H1 (cell line): Measurements from ENCODE around the gene RGS14. TPM values are rescaled to one million over a fixed set of nuclear protein-coding genes. Genes with fewer than 3 reads are reported as not detected.

Source experiments
- CTCF ChIA-PET: fragments of 300-600 bp; sonication (Branson Sonifier 250); formaldehyde crosslinking; loops from one replicate; lab custom pipeline; 2021; ENCODE audit not compliant: partially characterized antibody; lab: Charles Lee
- POLR2A ChIA-PET: fragments of 300-600 bp; sonication (Branson Sonifier 250); formaldehyde crosslinking; loops from one replicate; lab custom pipeline; 2021; ENCODE audit warnings: inconsistent platforms; ENCODE audit not compliant: partially characterized antibody; lab: Charles Lee
- DNase-seq, 2 experiments: peaks; one replicate each; pipeline versions ENCODE4 v3.0.0 to v3.0.0-alpha.2; 2010 to 2022; ENCODE audit warnings: low spot score in 2 of 2, low read depth in 1 of 2, mixed read lengths in 1 of 2
- FAIRE-seq: peaks from 2 replicates; lab custom pipeline; 2011; peaks lifted over from hg19 to GRCh38; lab: Jason Lieb, UNC
- H2AFZ ChIP-seq: 2 replicates; pipeline ENCODE4 v1.8.1; 2012; ENCODE audit warnings: low read length, inconsistent platforms
- H2AK5ac ChIP-seq: 2 replicates; pipeline ENCODE4 v1.6.1; 2013; ENCODE audit warnings: low read depth, low read length
- H2BK120ac ChIP-seq: replicated peaks from 2 replicates; pipeline ENCODE3; 2013; ENCODE audit warnings: low read depth, low read length, inconsistent platforms
- H2BK12ac ChIP-seq: 2 replicates; pipeline ENCODE4 v1.6.1; 2013; ENCODE audit warnings: low read depth, low read length
- H2BK15ac ChIP-seq: 2 replicates; pipeline ENCODE4 v1.6.1; 2013; ENCODE audit warnings: low read length
- H2BK20ac ChIP-seq: 2 replicates; pipeline ENCODE4 v1.6.1; 2013; ENCODE audit warnings: low read length
- H2BK5ac ChIP-seq: 2 replicates; pipeline ENCODE4 v1.6.1; 2013; ENCODE audit warnings: low read depth, low read length
- H3K14ac ChIP-seq: 2 replicates; pipeline ENCODE4 v1.6.1; 2013; ENCODE audit warnings: inconsistent platforms; ENCODE audit not compliant: insufficient read length
- H3K18ac ChIP-seq: 2 replicates; pipeline ENCODE4 v1.6.1; 2013; ENCODE audit warnings: low read length; ENCODE audit errors: extremely low read depth
- H3K23ac ChIP-seq: 2 replicates; pipeline ENCODE4 v1.6.1; 2013; ENCODE audit warnings: inconsistent platforms; ENCODE audit not compliant: insufficient read length
- H3K23me2 ChIP-seq: 2 replicates; pipeline ENCODE4 v1.6.1; 2013; ENCODE audit warnings: low read depth, low read length
- H3K27ac ChIP-seq: 2 replicates; pipeline ENCODE4 v1.6.1; 2011; ENCODE audit warnings: low read depth, low read length, inconsistent platforms
- H3K27me3 ChIP-seq, 4 experiments: replicated peaks in 1 of 4; 1 replicate in 1 of 4; 2 replicates in 3 of 4; pipeline versions ENCODE4 v1.6.1 to v1.8.1; 2011 to 2013; ENCODE audit warnings: low read length in 3 of 4, mild to moderate bottlenecking in 3 of 4, inconsistent platforms in 2 of 4, mixed read lengths in 2 of 4, moderate library complexity in 1 of 4; ENCODE audit not compliant: control insufficient read depth in 3 of 4, insufficient read depth in 3 of 4; ENCODE audit errors: extremely low read depth in 1 of 4
- H3K36me3 ChIP-seq, 4 experiments: 2 replicates each; pipeline versions ENCODE4 v1.6.1 to v1.8.1; 2011 to 2013; ENCODE audit warnings: mild to moderate bottlenecking in 4 of 4, low read length in 3 of 4, moderate library complexity in 2 of 4, control low read depth in 1 of 4, inconsistent platforms in 1 of 4; ENCODE audit not compliant: insufficient read depth in 4 of 4, control insufficient read depth in 2 of 4
- H3K4ac ChIP-seq: replicated peaks from 2 replicates; pipeline ENCODE3; 2013; ENCODE audit warnings: low read length, low read depth, mixed read lengths, inconsistent platforms; ENCODE audit not compliant: insufficient read length
- H3K4me1 ChIP-seq, 4 experiments: replicated peaks in 1 of 4; 1 replicate in 1 of 4; 2 replicates in 3 of 4; pipeline versions ENCODE4 v1.6.1 to v1.8.1; 2011 to 2013; ENCODE audit warnings: low read length in 3 of 4, inconsistent platforms in 2 of 4, mixed read lengths in 1 of 4; ENCODE audit not compliant: insufficient read depth in 4 of 4, control insufficient read depth in 3 of 4
- H3K4me2 ChIP-seq, 2 experiments: 2 replicates each; pipeline versions ENCODE4 v1.6.1 to v1.8.1; 2011 to 2013; ENCODE audit warnings: low read depth in 2 of 2, low read length in 2 of 2, control low read depth in 1 of 2, inconsistent platforms in 1 of 2, mild to moderate bottlenecking in 1 of 2; ENCODE audit not compliant: insufficient read depth in 1 of 2
- H3K4me3 ChIP-seq, 4 experiments: fragments of 200-600, 300-600 bp in 1 of 4; sonication (generic), shearing (Covaris generic), sonication (Bioruptor Twin) in 1 of 4; 2 replicates each; pipeline versions ENCODE4 v1.5.1 to v1.8.1; 2011 to 2016; ENCODE audit warnings: low read length in 4 of 4, low read depth in 3 of 4, control low read depth in 2 of 4, inconsistent platforms in 2 of 4, mild to moderate bottlenecking in 2 of 4, mixed read lengths in 1 of 4, moderate library complexity in 1 of 4; ENCODE audit not compliant: insufficient read depth in 2 of 4; ENCODE audit errors: extremely low read depth in 1 of 4
- H3K56ac ChIP-seq: replicated peaks from 2 replicates; pipeline ENCODE3; 2013; ENCODE audit warnings: low read depth, mild to moderate bottlenecking, mixed read lengths, low read length, inconsistent platforms; ENCODE audit not compliant: insufficient read length
- H3K79me1 ChIP-seq: 2 replicates; pipeline ENCODE4 v1.6.1; 2013; ENCODE audit warnings: low read depth, low read length, control low read depth
- H3K79me2 ChIP-seq, 2 experiments: 2 replicates each; pipeline versions ENCODE4 v1.6.1 to v1.8.1; 2012 to 2013; ENCODE audit warnings: low read length in 2 of 2, mild to moderate bottlenecking in 2 of 2, inconsistent platforms in 1 of 2; ENCODE audit not compliant: insufficient read depth in 2 of 2, control insufficient read depth in 1 of 2
- H3K9ac ChIP-seq, 4 experiments: replicated peaks in 1 of 4; 1 replicate in 1 of 4; 2 replicates in 3 of 4; pipeline versions ENCODE4 v1.6.1 to v1.8.1; 2011 to 2013; ENCODE audit warnings: low read depth in 3 of 4, low read length in 3 of 4, control low read depth in 2 of 4, mild to moderate bottlenecking in 2 of 4, moderate library complexity in 2 of 4, inconsistent platforms in 1 of 4; ENCODE audit errors: extremely low read depth in 1 of 4
- H3K9me3 ChIP-seq, 2 experiments: 2 replicates each; pipeline versions ENCODE4 v1.6.1 to v1.8.1; 2012 to 2013; ENCODE audit warnings: mild to moderate bottlenecking in 2 of 2, moderate library complexity in 2 of 2, control low read depth in 1 of 2, inconsistent platforms in 1 of 2, low read depth in 1 of 2, low read length in 1 of 2, mixed read lengths in 1 of 2; ENCODE audit not compliant: insufficient read depth in 2 of 2
- H4K20me1 ChIP-seq, 2 experiments: replicated peaks in 1 of 2; 2 replicates each; pipeline versions ENCODE3 to v1.8.1; 2011 to 2013; ENCODE audit warnings: inconsistent platforms in 2 of 2, low read length in 2 of 2, mild to moderate bottlenecking in 1 of 2; ENCODE audit not compliant: insufficient read depth in 2 of 2, control insufficient read depth in 1 of 2
- H4K5ac ChIP-seq: 2 replicates; pipeline ENCODE4 v1.6.1; 2013; ENCODE audit warnings: low read length, low read depth, mixed read lengths, inconsistent platforms; ENCODE audit not compliant: insufficient read length
- H4K8ac ChIP-seq: 2 replicates; pipeline ENCODE4 v1.8.0; 2013; ENCODE audit warnings: mild to moderate bottlenecking, moderate library complexity, low read length, inconsistent platforms; ENCODE audit not compliant: insufficient read depth; ENCODE audit errors: extremely low read depth
- H4K91ac ChIP-seq: replicated peaks from 2 replicates; pipeline ENCODE3; 2013; ENCODE audit warnings: low read length, mixed read lengths, inconsistent platforms; ENCODE audit not compliant: insufficient read length
- CHD1 ChIP-seq: IDR thresholded peaks from 2 replicates; pipeline ENCODE4 v1.6.1; 2012; ENCODE audit warnings: low read depth, low read length, improper control_type of control experiment
- EZH2 ChIP-seq: fragments of 200-600 bp; sonication (generic); IDR thresholded peaks from 2 replicates; pipeline ENCODE4 v1.7.1; 2012; ENCODE audit warnings: low read depth, mild to moderate bottlenecking, moderate library complexity, low read length, inconsistent platforms; ENCODE audit not compliant: severe bottlenecking
- JUND ChIP-seq: IDR thresholded peaks from 2 replicates; pipeline ENCODE4 v1.6.1; 2011; ENCODE audit warnings: mild to moderate bottlenecking, improper control_type of control experiment, low read length
- KDM1A ChIP-seq: fragments of 200-600, 300-600 bp; sonication (generic); IDR thresholded peaks from 2 replicates; pipeline ENCODE4 v1.7.1; 2016; ENCODE audit warnings: mild to moderate bottlenecking, low read length, borderline replicate concordance
- KDM4A ChIP-seq: IDR thresholded peaks from one replicate; pipeline ENCODE4 v1.7.1; 2012; ENCODE audit warnings: low read depth, mild to moderate bottlenecking, moderate library complexity, low read length, inconsistent platforms; ENCODE audit not compliant: severe bottlenecking
- RAD21 ChIP-seq, 2 experiments: IDR thresholded peaks in 1 of 2; conservative IDR thresholded peaks in 1 of 2; 2 replicates each; pipeline ENCODE4 v1.6.1; 2011; ENCODE audit warnings: low read depth in 2 of 2, low read length in 2 of 2, improper control_type of control experiment in 1 of 2, inconsistent platforms in 1 of 2, mild to moderate bottlenecking in 1 of 2, moderate library complexity in 1 of 2
- SP1 ChIP-seq: IDR thresholded peaks from 2 replicates; pipeline ENCODE4 v1.6.1; 2011; ENCODE audit warnings: low read depth, low read length
- SUZ12 ChIP-seq: fragments of 200-600 bp; sonication (generic); IDR thresholded peaks from 2 replicates; pipeline ENCODE4 v1.6.1; 2012; ENCODE audit warnings: mild to moderate bottlenecking, inconsistent platforms, low read length, moderate library complexity, mixed read lengths
- TAF1 ChIP-seq: IDR thresholded peaks from 2 replicates; pipeline ENCODE4 v1.6.1; 2011; ENCODE audit warnings: mild to moderate bottlenecking, low read depth, low read length
- TAF7 ChIP-seq: optimal IDR thresholded peaks from 2 replicates; pipeline ENCODE3; 2011; ENCODE audit warnings: low read depth, mild to moderate bottlenecking, inconsistent platforms, low read length, moderate library complexity, borderline replicate concordance
- WGBS, 2 experiments: shearing (Covaris generic) in 1 of 2; methylation state at CpG; one replicate each; pipeline versions ENCODE4 v1.1.6 to v1.1.7; 2013 to 2015; ENCODE audit warnings: low lambda C conversion rate in 2 of 2, mixed read lengths in 2 of 2, inconsistent platforms in 1 of 2, low coverage in 1 of 2, missing lambda C conversion rate in 1 of 2; ENCODE audit not compliant: insufficient replicate concordance in 2 of 2, insufficient coverage in 1 of 2, insufficient read length in 1 of 2; ENCODE audit errors: extremely low coverage in 1 of 2, missing lambda C conversion rate in 1 of 2; 5-methylcytosine and 5-hydroxymethylcytosine counted together
- polyA plus RNA-seq, 7 experiments: library from polyadenylated mRNA; depleted of rRNA in 3 of 7; stranded (reverse) in 5 of 7; unstranded in 2 of 7; fragments of >200 nt in 5 of 7; fragments of 200-250 nt in 2 of 7; gene quantifications; 1 replicate in 5 of 7; 2 replicates in 1 of 7; 4 replicates in 1 of 7; pipeline versions ENCODE4 v1.2.1 to v1.2.3, GENCODE V29; 2011 to 2013; ENCODE audit warnings: missing spikeins in 2 of 7, mixed read lengths in 2 of 7
- total RNA-seq: library from RNA; stranded (reverse); fragmentation: NEBNext Ultra II Directional; extraction: Animal tissue kit (Norgen Biotek cat#: 25700); gene quantifications from 2 replicates; pipeline ENCODE4 v1.2.1, GENCODE V29; 2021

Gene RGS14
- total and polyA plus RNA-seq, 2 of the 8 experiments (the other 6 are each of a cell fraction or from before 2014, with no cell fraction given): 24.4 to 46.1 TPM

DNA sequence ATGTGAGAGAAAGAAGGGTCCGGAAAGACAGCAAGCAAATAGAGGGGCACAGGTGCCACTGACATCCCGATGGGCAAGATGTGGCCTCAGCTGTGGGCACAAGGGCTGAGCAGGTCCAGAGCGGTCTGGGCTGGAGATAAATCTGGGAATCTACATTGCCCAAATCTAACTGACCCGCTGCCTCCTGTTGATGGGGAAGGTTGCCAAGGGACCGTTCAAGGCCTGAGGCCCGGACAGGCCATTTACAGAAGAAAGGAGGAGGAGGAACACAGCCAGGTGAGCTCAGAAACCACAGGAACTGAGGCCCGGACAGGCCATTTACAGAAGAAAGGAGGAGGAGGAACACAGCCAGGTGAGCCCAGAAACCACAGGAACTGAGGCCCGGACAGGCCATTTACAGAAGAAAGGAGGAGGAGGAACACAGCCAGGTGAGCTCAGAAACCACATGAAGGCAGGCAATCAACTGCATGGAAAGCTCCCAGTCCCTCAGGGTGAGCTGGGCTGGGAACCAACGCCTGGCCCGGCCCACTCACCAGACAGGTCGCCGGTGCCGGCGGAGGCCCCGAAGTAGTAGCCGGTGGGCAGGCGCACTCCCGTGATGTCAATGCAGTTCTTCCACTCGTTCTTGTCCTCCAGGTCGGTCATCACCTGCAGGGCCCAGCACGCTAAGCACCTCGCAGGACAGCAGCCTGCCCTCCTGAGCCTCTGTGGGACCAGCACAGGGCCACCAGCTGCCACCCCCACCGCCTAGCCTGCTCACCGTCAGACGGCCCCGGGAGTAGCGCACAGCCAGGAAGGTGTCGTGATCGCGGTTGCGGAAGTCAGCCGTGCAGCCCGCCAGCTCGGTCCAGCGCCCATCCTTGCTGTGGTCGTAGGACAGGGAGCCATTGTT lies 20.9 kb upstream of the RGS14 start:
- Histone ChIP-seq H3K36me3 (peaks cover 22 to 33% (median 30%) of the 10 kb centered on the region in 4 experiments), H3K79me2 (peaks cover 3 to 14% of the 10 kb centered on the region in 2 experiments; a peak in 2 of 4 replicates)
- TF ChIP-seq SUZ12: no peak
- TF ChIP-seq CHD1: no peak
- TF ChIP-seq TAF7: no peak
- no peak for TF ChIP-seq KDM1A
- no peak for TF ChIP-seq RAD21 (IDR thresholded peaks at IDR 0.05 in 1 of 2, conservative IDR thresholded peaks at IDR 0.05 in 1 of 2; ENCODE audit: low read depth in 2 of 2, low read length in 2 of 2)
- TF ChIP-seq EZH2: no peak
- TF ChIP-seq SP1: no peak
- TF ChIP-seq TAF1: no peak
- no peak for TF ChIP-seq JUND
- TF ChIP-seq KDM4A: no peak

More for the DNA sequence above, 20.9 kb upstream of the RGS14 start:
- no peak overlapping the region for H3K14ac ChIP-seq
- no peaks in the 10 kb centered on the region for H3K23me2 ChIP-seq
- peaks cover 0 to 15% of the 10 kb centered on the region in 2 experiments for H4K20me1 ChIP-seq
- ChIA-PET POLR2A (interaction anchor here (0.6 to 2.0 kb wide), 7 partner anchors 9 to 1283 kb away, joined by 3 to 7 read pairs (median 5); partner anchors contain the start of gene LMAN2), CTCF (interaction anchor here (0.7 to 10.3 kb wide), 12 partner anchors 9 to 90 kb away, joined by 3 to 100 read pairs (median 6); partner anchors contain the start of gene LMAN2)
- no peak overlapping the region for H2BK120ac ChIP-seq
- peak overlapping the region; percentile 68; the same call in 1 of the 2 replicates for H4K8ac ChIP-seq
- H3K23ac ChIP-seq: no peak overlapping the region
- H2BK15ac ChIP-seq: no peak overlapping the region
- H3K27ac ChIP-seq: peak overlapping the region; percentile 64; the same call in 1 of the 2 replicates
- no peak overlapping the region for H2AFZ ChIP-seq
- H2BK12ac ChIP-seq: no peak overlapping the region
- H3K4me2 ChIP-seq: no peak overlapping the region; a peak in 1 of 4 replicates
- H3K4me3 ChIP-seq: no peak overlapping the region
- H3K4ac ChIP-seq: no peak overlapping the region
- H3K9me3 ChIP-seq: no peaks in the 10 kb centered on the region
- no peak overlapping the region for H2AK5ac ChIP-seq
- 90% methylated on average over 36 of the region's 36 CpGs; no CpG with 5 or more reads in 1 of the 2 experiments for WGBS, 2 experiments
- peaks cover 9% of the 10 kb centered on the region for H3K79me1 ChIP-seq
- no peak overlapping the region for H3K9ac ChIP-seq
- no peak overlapping the region for H4K91ac ChIP-seq
- no peak overlapping the region for H4K5ac ChIP-seq
- no peak overlapping the region for H3K56ac ChIP-seq
- peak overlapping the region; percentile 60 for H2BK5ac ChIP-seq
- H3K18ac ChIP-seq: no peak overlapping the region; the same call in 1 of the 2 replicates
- H3K27me3 ChIP-seq: no peaks in the 10 kb centered on the region
- DNase-seq (no peak), FAIRE-seq (no peak)
- no peak overlapping the region for H2BK20ac ChIP-seq
- peaks cover 0 to 5% (median 3%) of the 10 kb centered on the region in 4 experiments; a peak in 4 of 7 replicates for H3K4me1 ChIP-seq
